ENCODE data around the gene ID3. TPM values are rescaled to one million over a fixed set of nuclear protein-coding genes. Genes with fewer than 3 reads are reported as not detected.

Gene ID3
- total RNA-seq, 2 donors from 2014 or later = 65.9 to 118 TPM

GRCh38 chr1:23600283-23600682 lies 41.0 kb upstream of the ID3 start:
- Histone ChIP-seq H3K4me3 (no peak overlapping the region), H3K27ac (no peak overlapping the region), H3K4me1 (no peaks in the 10 kb centered on the region), H3K9me3 (no peaks in the 10 kb centered on the region), H3K36me3 (replicated peaks in 1 of 2; ENCODE audit: insufficient read depth in 1 of 2, low read depth in 2 of 2) (no peaks in the 10 kb centered on the region), H3K27me3 (no peaks in the 10 kb centered on the region)
- TF ChIP-seq POLR2A (IDR thresholded peaks at IDR 0.05) = no peak
- TF ChIP-seq CTCF (IDR thresholded peaks at IDR 0.05) = no peak
- DNase-seq (no peak), ATAC-seq (no peak)
- intact Hi-C loops (cut with DNase I) = no loop called here
- 78 to 89% methylated on average over 6 of the region's 6 CpGs for WGBS, 2 donors

- H3K4me1 ChIP-seq = peaks cover 7% of the 10 kb centered on the region
- intact Hi-C loops (cut with DNase I) = no loop called here
Observed at GRCh38 chr1:23599125-23599524, 39.8 kb upstream of the ID3 start.

DNA sequence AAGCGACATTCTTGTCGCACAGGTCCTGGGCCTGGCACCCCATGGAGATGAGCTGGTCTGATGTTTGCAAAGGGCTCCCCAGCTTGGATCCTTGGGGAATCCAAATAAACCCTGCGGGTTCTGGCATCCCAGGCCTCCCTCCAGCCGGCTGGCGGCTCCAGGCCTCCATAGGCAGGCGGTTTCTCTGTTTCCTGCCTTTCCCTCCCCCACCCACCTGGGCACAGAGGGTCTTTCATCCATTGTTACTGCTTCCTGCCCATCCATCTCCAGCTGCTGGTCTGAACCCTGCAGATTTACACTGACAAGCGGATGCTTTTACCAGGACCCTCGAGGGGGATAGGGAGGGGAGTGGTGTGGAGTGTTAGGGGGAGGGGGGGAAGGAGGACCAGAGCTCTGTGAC lies 39.1 kb upstream of the ID3 start:
- no peak overlapping the region for H3K4me3 ChIP-seq
- TF ChIP-seq POLR2A (IDR thresholded peaks at IDR 0.05) (no peak), CTCF (IDR thresholded peaks at IDR 0.05) (no peak)
- no peak for DNase-seq
- no peak overlapping the region for H3K27ac ChIP-seq
- H3K4me1 ChIP-seq = peaks cover 14% of the 10 kb centered on the region
- no peak for ATAC-seq
- intact Hi-C loops (cut with DNase I) = no loop called here
- 77 to 81% methylated on average over 8 of the region's 8 CpGs for WGBS, 2 donors
- H3K36me3 ChIP-seq (replicated peaks in 1 of 2; ENCODE audit: insufficient read depth in 1 of 2, low read depth in 2 of 2) = no peaks in the 10 kb centered on the region
- no peaks in the 10 kb centered on the region for H3K9me3 ChIP-seq
- H3K27me3 ChIP-seq = no peaks in the 10 kb centered on the region

More at GRCh38 chr1:23599125-23599524, 39.8 kb upstream of the ID3 start:
- no peaks in the 10 kb centered on the region for H3K36me3 ChIP-seq (replicated peaks in 1 of 2; ENCODE audit: insufficient read depth in 1 of 2, low read depth in 2 of 2)
- 78 to 84% methylated on average over 1 of the region's 1 CpG for WGBS, 2 donors
- DNase-seq (no peak), ATAC-seq (no peak)
- no peak overlapping the region for H3K4me3 ChIP-seq
- H3K9me3 ChIP-seq = no peaks in the 10 kb centered on the region
- TF ChIP-seq CTCF (IDR thresholded peaks at IDR 0.05) = no peak
- TF ChIP-seq POLR2A (IDR thresholded peaks at IDR 0.05) = no peak
- H3K27me3 ChIP-seq = no peaks in the 10 kb centered on the region
- H3K27ac ChIP-seq = no peak overlapping the region

- H3K27ac ChIP-seq = no peak overlapping the region
- peaks cover 20% of the 10 kb centered on the region for H3K4me1 ChIP-seq
- no peaks in the 10 kb centered on the region for H3K36me3 ChIP-seq (replicated peaks in 1 of 2; ENCODE audit: insufficient read depth in 1 of 2, low read depth in 2 of 2)
- no peak for DNase-seq
- 81 to 83% methylated on average over 4 of the region's 4 CpGs for WGBS, 2 donors
- no peak for ATAC-seq
- no peaks in the 10 kb centered on the region for H3K27me3 ChIP-seq
- intact Hi-C loops (cut with DNase I) = no loop called here
- no peak overlapping the region for H3K4me3 ChIP-seq
- TF ChIP-seq POLR2A (IDR thresholded peaks at IDR 0.05) (no peak), CTCF (IDR thresholded peaks at IDR 0.05) (no peak)
- no peaks in the 10 kb centered on the region for H3K9me3 ChIP-seq
Observed at GRCh38 chr1:23597635-23598388, 38.5 kb upstream of the ID3 start.
